GM18508 (cell line): ENCODE data around the gene PRR36.

Source experiments
- ATAC-seq: cut with Tn5 transposase; IDR thresholded peaks from one replicate; pipeline ENCODE4 v1.9.1; 2021; ENCODE audit warnings: moderate number of reproducible peaks; ENCODE audit not compliant: insufficient read depth, unreplicated experiment

Gene PRR36

GRCh38 chr19:7849631-7849999 lies 24.6 kb downstream of the PRR36 start:
- ATAC-seq: no peak

GRCh38 chr19:7848779-7849457 lies 25.3 kb downstream of the PRR36 start:
- ATAC-seq: no peak

- no peak for ATAC-seq
Observed at GRCh38 chr19:7847664-7848063, 26.5 kb downstream of the PRR36 start.

- no peak for ATAC-seq
Observed at GRCh38 chr19:7846155-7846646, 28.0 kb downstream of the PRR36 start.

- no peak for ATAC-seq
Observed at GRCh38 chr19:7845390-7846154, 28.6 kb downstream of the PRR36 start.

- no peak for ATAC-seq
Observed at GRCh38 chr19:7844951-7845350, 29.2 kb downstream of the PRR36 start.

- no peak for ATAC-seq
Observed at GRCh38 chr19:7844405-7844804, 29.8 kb downstream of the PRR36 start.

- ATAC-seq: no peak
Observed at GRCh38 chr19:7843521-7843920, 30.7 kb downstream of the PRR36 start.

GRCh38 chr19:7842661-7843294 lies 31.4 kb downstream of the PRR36 start:
- ATAC-seq: no peak

GRCh38 chr19:7841751-7842660 lies 32.2 kb downstream of the PRR36 start:
- ATAC-seq: no peak

GRCh38 chr19:7840629-7841028 lies 33.6 kb downstream of the PRR36 start:
- no peak for ATAC-seq

GRCh38 chr19:7839476-7839875 lies 34.7 kb downstream of the PRR36 start:
- ATAC-seq: no peak

- no peak for ATAC-seq
Observed at GRCh38 chr19:7833225-7834099, 40.7 kb downstream of the PRR36 start.

- ATAC-seq: no peak
Observed at GRCh38 chr19:7832781-7833180, 41.4 kb downstream of the PRR36 start.

GRCh38 chr19:7832009-7832408 lies 42.2 kb downstream of the PRR36 start:
- ATAC-seq: no peak

GRCh38 chr19:7831452-7831851 lies 42.7 kb downstream of the PRR36 start:
- no peak for ATAC-seq

GRCh38 chr19:7830823-7831222 lies 43.4 kb downstream of the PRR36 start:
- ATAC-seq: no peak

GRCh38 chr19:7830272-7830771 lies 43.9 kb downstream of the PRR36 start:
- no peak for ATAC-seq
